Upper lobe of left lung (tissue), 4 donors: ENCODE data around the gene SCTR.

ENCODE experiments used
- CTCF ChIP-seq, 6 experiments: fragments of 450-650 bp in 4 of 6; fragments of 200-600 bp in 2 of 6; sonication (generic) in 2 of 6; IDR thresholded peaks; one replicate each; pipeline ENCODE4 v1.5.1; 2016 to 2019; ENCODE audit warnings: antibody characterized with exemption in 6 of 6
- POLR2AphosphoS5 ChIP-seq, 2 donors: sonication (generic); formaldehyde crosslinking; IDR thresholded peaks; one replicate each; pipeline ENCODE4 v1.5.1; 2017; ENCODE audit warnings: antibody characterized with exemption in 2 of 2

GRCh38 chr2:119480718-119481142 is 43.6 kb downstream of the SCTR start:
- TF ChIP-seq CTCF (IDR thresholded peaks at IDR 0.05): no peak
- TF ChIP-seq POLR2AphosphoS5 (IDR thresholded peaks at IDR 0.05): no peak
